Left forelimb (tissue), 1 donor: ENCODE results near the gene HIF1A.
A peak's percentile ranks its signal among the peaks of the same experiment; 100 is the strongest.
"Not testable (repeated sequence)": the region's sequence is repeated elsewhere in the genome, so short reads cannot be mapped to it uniquely, and the experiment has no call there.

ENCODE experiments used
- DNase-seq: peaks from one replicate; pipeline ENCODE4 v3.0.0-alpha.2; 2018; ENCODE audit warnings: low spot score

HIF1A gene

DNA sequence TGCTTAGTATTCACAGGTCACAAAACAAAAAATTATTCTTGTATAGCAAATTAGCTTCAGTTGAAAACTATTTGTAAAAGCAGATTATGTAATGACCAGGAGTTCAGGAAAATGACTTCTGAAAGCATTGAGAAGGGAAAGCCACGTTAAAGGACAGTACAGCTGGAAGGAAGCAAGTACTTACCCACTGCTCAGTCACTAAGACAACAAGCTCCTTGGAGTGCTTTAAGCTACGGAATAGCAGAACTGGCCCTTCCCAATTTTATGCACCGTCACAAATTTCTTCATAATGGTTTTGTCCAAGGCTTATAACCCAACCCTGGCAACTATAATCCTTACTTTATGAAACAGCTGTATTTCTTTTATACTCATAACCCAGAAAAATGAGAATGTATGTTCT lies 54.0 kb downstream of the HIF1A start:
- DNase-seq: no peak

DNA sequence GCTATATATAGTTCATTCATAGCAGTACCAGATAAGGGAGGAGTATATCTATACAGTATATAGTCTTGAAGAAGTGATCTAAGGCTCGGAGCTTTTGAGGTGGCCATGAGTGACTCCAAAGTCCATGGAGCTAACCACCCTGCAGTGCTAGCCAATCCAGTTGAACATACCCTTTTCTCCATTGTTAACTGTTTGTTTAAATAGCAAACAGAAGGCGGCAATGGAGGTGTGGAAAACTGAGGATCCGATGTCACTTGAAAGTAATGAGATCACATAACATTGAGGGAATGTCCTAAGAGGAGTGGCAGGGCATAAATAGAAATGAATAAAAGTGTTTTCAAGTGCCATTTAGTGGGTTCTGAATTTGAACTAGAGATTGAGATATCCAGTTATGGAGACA lies 54.6 kb downstream of the HIF1A start:
- DNase-seq: no peak

DNA sequence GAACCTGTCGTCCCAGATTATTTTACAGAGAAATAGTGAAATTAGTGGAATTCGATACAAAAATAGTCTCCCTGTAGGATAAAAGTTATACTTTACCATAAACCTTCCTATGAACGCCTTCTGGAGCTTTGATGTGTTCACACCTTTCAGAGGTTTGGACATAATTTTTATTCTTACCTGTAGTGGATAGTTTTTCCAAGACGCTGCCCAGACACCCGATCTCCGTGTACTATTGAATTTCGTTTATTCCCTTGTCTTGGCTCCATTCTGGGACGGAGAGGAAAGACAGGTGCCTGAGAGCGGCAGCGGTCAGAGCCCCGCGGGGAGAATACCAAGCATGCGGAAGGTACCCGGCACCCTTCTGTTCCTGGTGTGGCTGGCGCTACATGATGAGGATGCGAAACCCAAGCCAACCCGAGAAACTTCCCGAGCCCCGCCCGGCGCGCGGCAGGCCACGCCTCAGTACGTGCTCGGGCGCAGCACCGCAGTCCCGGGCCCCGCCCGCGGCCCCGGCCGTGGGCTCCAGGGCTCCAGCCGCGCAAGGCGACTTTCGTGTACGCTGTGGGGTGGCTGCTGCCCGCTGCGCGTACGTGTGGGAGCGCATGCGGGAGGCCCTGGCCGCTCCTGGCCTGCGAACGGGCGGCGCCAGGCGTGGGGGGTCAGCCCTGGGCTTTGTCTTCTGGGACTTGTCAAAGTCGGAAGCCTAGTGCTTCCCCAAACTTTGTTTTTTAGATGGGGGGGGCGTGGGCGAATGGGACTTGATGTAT lies 55.6 kb downstream of the HIF1A start:
- peak; percentile 80 for DNase-seq

DNA sequence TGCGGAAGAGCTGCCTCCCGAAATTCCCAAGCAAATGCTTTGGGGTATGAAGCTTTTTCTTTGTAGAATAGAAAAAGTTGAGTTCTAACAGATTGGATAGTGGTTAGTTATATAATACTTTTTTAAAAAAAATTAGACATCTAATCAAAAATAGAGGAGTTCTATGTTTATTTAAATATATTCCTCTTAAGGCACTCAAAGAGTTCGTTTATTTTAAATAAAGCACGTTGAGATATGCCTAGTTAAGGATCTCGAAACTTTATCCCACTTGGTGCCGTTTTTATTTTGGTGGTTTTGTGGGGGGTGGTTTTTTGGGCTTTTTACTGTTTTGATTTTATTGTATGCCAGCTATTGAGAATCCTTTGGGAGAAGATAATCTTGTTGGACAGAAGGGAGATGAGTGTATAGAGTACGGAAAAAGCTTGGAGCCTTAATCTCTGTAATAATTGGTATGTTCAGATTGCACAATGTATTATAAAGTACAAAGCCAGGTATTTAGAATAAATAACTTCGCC lies 56.2 kb downstream of the HIF1A start:
- DNase-seq: no peak

DNA sequence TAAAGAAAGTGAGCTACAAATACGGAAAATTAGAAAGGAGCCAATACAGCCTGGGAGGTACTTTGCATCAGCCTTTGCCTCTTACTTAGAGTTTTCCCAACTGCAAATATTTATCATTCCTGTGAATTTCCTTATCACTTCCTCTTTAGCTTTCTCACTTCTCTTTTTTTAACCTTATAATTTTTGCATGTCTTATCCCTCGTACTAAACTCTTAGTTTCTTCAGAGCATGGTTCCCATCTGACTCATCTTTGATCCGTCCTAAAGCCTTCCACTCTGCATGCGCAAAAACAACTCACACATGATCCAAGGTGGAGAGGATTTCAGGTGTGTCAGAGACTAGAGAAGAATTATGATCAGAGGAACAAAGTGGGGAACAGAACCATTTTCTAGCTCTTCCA lies 57.3 kb downstream of the HIF1A start:
- no peak for DNase-seq

DNA sequence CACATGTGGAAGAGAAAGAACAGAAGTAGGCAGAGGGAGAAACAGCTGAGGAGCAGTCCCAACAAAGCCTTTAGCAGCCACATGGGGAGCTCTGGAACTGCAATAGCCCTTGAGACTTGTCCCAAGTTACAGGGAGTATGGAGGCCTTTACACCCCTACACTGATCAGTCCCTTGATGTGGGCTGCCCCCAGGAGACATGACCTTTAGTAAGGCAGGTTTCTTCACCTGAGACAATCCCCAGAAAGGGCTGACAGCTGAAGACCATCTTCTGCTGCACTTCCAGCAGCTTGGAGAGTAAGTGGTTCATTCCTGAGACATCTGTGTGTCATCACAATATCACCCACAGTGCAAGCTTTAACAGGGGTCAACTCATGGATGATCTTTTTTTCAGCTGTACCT lies 58.3 kb downstream of the HIF1A start:
- DNase-seq: no peak

DNA sequence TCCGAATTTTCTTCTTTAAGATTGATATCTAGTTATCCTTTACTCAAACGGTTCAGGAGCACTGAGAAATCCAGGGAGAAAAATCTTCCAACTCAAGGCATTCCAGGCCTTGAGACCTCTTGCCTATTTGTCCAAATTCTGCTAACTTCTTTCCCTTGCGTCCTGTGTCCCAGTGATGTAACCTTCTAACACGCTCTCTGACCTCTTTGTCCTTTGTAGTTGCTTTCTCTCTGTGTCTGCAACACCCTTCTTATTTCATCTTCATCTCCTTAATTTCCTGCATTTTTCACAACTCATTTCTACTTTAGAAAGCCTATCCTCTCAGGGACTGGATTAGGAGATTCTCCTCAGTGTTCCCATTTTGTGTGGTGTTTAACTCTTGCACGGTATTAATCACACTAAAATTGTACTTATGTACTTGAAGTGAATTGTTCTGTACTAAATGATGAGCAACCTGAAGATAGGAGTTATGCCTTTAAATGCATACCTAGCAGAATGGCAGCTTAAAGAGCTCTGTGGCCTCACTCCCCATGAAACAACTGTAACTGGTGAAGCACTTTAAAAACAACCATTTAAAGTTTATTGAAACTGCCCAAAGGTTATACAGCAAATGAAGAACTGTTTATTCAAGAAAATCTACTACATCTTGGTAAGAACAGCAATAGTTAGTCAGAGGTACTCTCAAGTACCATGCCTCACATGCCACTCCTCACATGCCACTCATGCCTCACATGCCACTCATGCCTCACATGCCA lies 59.5 kb downstream of the HIF1A start:
- DNase-seq: no peak

DNA sequence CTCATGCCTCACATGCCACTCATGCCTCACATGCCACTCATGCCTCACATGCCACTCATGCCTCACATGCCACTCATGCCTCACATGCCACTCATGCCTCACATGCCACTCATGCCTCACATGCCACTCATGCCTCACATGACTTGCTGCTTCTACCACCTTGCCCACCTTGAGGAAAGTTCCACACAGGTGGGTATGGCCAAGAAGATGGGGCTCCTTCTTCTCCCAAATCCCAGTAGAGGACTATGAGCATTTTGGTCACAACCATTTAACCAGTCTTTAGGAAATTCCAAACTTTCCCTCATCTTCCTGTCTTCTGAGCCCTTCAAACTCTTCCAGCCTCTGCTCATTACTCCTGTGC lies 60.0 kb downstream of the HIF1A start:
- DNase-seq: not testable (repeated sequence)

DNA sequence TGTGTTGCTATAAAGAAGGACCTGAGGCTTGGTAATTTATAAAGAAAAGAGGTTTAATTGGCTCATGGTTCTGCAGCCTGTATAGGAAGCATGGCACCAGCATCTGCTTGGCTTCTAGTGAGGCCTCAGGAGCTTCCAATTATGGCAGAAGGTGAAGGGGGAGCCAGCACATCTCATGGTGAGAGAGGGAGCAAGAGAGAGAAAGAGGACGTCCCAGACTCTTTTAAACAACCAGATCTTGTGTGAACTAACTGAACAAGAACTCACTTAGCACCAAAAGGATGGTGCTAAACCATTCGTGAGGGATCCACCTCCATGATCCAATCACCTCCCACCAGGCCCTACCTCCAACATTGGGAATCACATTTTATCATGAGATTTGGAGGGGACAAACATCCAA lies 60.8 kb downstream of the HIF1A start:
- no peak for DNase-seq

DNA sequence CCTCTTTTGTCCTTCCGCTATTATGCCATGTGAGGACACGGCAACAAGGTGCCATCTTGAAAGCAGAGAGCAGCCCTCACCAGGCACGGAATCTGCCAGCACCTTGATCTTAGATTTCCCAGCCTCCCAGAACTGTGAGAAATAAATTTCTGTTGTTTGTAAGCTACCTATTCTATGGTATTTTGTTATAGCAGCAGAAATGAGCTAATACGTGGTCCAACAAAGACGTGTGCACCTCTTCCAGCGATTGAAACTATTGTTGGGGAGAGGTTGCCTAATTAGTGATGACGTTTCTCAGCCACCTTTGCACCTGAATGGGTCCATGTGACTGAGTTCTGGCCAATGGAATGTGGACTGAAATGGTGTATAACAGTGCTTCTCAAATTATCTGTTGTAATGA lies 64.6 kb downstream of the HIF1A start:
- no peak for DNase-seq

DNA sequence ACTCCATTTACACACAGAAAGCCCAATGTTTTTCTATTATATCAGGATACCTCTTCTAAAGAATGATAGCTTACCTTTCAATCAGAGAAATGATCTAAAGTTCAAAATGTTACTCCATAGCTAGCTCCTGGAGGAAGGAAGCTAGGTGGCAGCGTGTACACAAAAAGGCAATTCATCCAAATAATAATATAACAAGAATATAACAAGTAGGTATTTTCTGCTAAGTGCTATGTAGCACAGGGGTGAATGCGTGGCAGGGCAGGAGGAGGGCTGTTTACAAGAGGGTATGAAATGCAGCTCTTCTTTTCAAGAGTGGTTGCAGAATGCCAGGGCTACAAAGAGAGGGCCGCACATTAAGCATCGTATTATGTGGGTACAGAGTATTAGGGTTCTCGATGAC lies 66.2 kb downstream of the HIF1A start:
- no peak for DNase-seq

DNA sequence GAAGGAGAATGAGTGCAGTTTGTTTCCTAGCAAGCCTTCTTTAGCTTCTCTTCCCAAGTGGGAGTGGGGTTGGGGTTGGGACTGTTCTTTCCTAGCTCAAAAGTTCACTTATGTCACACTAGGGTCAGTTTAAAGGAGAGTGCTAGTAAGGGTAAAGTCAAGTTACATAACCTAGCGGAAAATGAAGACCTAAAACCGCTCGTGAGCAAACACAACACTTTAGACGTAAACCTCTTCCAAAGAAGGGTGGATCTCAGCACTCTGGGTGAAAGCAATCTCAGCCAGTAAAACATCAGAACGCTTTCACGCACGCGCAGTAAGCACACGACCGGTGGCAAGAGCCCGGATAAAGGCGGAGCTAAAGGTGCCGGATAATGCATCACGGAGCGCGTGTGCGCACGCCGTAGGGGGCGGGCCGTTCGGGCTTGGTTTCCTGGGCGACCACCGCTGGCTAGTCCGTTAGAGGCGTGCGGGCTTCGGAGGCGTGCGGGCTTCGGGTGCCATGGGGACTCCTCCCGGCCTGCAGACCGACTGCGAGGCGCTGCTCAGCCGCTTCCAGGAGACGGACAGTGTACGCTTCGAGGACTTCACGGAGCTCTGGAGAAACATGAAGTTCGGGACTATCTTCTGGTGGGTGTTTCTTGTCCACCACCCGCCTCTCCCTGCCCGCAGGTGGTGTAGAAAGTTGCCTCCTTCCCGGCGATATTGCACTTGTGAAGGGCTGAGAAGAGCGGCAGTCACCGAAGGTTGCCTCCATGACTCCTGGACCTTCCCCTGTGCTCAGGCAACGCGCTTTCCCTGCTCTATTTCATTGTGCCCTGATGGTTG lies 66.9 kb downstream of the HIF1A start, which contains the start of gene SNAPC1:
TSS of gene SNAPC1 (plus strand) at position 462 of the 828 bp plus-strand sequence. CDS start at position 503, 41 bp downstream.
- peak; percentile 98 for DNase-seq

DNA sequence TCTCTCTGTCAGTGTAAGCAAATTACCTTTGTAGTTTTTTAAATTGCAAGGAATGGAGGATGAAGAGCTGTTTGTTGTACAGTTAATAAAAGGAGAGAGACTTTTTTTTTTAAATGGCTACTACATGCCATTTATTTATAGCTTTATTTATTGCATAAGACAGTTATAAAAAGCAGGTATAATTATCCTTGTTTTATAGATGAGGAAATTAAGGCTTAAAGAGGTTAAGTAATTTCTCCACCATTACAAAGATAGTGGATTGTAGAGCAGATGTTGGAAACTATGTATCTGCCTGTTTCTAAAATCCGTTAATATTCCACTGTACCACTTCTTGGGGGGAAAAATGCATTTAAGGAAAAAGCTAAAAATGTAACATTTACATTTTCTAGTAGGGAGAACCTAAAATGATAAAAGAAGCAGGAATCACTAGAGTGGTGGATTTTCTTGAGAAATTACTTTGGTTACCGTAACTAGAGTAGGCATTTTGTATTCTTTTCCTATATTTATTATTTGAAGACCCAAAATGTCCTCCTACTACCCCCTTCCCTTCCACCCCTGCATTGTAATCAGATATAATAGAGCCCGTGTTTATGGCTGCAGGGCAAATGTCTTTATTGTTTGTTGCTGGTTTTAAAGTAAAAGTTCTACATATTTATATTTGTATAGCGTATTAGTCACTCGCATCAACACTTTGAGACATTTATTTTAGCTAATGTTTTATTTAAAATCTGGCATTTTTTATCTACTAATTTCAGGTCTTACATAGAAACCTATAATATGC lies 69.2 kb downstream of the HIF1A start:
- no peak for DNase-seq

DNA sequence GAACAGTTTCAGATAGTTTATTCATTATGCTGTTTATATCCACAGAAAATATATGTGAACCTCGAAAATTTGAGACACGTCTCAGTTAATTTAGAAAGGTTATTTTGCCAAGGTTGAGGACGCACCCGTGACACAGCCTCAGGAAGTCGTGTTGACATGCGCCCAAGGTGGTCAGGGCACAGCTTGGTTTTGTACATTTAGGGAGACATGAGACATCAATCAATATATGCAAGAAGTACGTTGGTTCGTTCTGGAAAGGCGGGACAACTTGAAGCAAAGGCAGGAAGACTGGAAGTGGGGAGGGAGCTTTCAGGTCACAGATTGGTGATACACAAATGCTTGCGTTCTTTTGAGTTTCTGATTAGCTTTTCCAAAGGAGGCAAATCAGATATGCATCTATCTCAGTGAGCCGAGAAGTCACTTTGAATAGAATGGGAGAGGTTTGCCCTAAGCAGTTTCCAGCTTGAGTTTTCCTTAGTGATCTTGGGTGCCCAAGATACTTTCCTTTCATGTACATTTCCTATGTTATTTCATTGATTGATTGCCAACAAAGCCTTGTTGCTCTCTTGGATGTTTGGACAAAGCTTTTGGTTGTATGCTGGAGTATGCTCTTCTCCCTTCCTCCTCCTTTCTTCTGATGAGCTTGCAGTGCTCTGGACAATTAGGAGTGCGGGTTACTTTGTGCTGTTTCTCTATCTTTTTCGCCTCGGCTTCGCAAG lies 70.1 kb downstream of the HIF1A start:
- no peak for DNase-seq

DNA sequence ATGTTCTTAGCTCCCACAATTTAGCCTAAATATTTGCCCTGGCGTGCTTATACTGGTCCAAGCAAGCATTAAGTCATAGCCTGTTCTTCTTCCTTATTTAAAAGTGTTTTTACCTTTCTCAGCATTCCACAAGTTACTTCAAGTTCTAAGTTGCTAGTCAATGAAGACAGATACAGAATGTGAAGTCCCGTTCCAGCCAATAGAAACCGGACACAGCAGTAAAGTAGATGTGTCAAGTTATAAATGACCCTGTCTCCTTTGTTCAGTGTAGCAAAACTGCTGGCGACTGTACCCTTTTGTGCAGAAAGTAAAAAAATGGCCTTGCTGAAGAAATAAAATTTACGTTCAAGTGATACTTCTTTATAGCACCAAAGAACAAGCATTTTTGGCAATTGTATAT lies 70.8 kb downstream of the HIF1A start:
- no peak for DNase-seq

DNA sequence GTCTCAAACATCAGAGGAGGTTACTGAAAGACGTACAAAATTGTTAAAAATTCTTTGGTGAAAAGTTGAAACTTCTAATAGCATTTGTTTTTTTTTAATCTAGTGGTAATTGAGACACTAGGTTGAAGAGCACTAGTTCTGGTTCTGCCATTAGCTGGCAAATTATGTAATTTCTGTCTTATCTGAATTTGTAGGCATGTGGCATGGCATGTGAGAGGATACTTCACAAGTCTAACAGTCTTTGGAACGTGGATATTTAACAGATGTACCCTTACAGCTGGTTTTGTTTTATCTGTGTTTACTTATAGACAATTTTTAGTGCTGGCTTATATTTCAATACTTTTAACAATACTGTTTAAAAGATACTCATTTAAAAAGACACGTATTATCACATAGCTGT lies 72.9 kb downstream of the HIF1A start:
- no peak for DNase-seq

DNA sequence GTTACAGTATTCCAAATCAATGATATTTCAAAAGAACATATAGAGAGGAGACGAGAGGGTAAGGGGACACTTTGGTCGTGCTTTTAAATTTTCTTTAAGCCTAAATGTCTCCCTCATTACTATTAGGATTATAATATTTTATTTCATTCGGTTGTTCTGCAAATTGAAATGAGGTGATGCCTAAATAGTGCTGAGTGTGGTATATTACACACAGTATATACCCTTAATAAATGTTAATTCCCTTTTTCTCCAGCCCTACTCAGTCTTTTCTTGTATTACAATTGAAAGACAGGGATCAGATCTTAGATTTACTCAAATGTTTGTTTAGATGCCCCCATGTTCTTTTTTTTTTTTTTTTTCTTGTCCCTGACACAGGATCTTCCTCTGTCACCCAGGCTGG lies 74.6 kb downstream of the HIF1A start:
- DNase-seq: no peak

DNA sequence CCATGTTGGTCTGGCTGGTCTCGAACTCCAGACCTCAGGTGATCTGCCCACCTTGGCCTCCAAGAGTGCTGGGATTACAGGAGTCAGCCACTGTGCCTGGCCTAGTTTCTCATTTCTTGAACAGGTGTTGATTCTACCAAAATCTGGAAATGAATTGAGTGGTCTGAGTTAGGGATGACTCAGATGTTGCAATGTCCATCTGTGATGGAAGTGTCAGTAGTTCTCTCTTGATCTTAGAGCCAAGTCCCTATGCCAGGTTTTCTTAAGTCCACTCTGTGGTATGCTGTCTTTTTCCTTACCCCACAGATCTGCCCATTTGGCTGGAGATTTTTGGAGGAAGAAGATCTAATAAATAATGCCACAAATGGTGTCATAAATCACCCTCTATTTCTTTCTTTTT lies 79.5 kb downstream of the HIF1A start:
- DNase-seq: no peak

DNA sequence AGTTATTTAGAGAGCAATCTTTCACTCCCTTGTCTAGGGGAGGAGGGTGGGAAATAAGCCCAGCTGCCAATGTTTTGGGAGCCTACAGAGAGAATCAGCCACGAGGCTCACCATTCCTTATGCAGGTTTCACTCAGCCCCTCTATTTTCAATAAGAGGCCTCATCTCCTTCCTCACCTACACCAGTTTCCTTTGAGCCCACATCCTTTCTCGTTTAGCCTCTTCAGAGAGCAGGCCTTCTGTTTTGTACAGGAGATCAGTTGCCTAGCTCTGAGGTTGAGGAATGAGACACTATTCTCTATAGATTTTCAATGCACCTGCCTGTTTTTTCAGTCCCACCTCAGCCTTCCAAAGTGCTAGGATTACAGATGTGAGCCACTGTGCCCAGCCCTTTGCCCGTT lies 84.8 kb downstream of the HIF1A start:
- DNase-seq: no peak

DNA sequence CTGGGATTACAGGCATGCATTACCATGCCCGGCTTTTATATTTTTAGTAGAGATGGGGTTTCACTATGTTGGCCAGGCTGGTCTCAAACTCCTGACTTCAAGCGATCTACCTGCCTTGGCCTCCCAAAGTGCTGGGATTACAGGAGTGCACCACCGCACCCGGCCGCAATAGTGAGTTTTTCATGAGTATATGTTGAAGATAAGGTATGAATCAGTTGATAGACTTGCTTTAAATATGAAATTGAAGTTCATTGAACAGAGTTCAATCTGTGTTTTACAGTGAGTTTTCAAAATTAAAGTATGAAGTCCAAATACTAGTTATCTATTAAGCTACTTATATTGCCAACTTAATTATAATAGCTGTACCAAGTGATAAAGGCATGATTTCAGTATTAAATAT lies 102.0 kb downstream of the HIF1A start:
- no peak for DNase-seq
